Right lobe of liver (tissue), 4 donors: Measurements from ENCODE around the gene EVA1C.
"Not testable (repeated sequence)": the region's sequence is repeated elsewhere in the genome, so short reads cannot be mapped to it uniquely, and the experiment has no call there.

Experiments used
- POLR2A ChIP-seq: fragments of 450-650 bp; IDR thresholded peaks from one replicate; pipeline ENCODE4 v1.6.1; 2017; ENCODE audit warnings: antibody characterized with exemption, mild to moderate bottlenecking
- TF ChIP-seq, protein P1 (sequence below), 4 donors: fragments of 200-600 bp in 3 of 4; fragments of 450-650 bp in 1 of 4; IDR thresholded peaks; one replicate each; pipeline versions ENCODE4 v1.5.1 to v1.8.0; 2016 to 2022; ENCODE audit warnings: antibody characterized with exemption in 4 of 4, mild to moderate bottlenecking in 2 of 4
- donor health status: DM: no; HTN: no; CAD: no.
- donor health status: DM: no; HTN: no; CAD: no.
- donor health status: DM: no; HTN: yes; CAD: no.

DNA sequence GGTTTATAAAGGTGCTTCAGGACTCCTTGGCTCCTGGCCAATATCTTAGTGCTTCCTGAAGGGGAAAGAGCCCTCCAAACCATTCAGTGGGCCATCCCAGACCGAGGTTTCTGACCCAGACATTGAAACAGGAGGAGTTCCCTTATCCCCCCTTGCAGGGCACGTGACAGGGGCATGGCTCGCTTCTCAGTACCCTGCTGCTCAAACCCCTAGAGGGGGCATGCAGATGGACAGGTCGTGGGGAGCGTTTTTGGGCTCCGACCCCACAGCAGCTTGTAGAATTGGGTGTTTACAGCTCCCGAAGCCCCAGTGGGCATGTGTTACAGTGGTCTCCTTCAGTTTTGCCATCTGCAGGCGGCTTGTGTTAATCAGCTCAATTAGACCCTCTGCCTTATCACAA lies 39.7 kb downstream of the EVA1C start:
- TF ChIP-seq, protein P1, sequence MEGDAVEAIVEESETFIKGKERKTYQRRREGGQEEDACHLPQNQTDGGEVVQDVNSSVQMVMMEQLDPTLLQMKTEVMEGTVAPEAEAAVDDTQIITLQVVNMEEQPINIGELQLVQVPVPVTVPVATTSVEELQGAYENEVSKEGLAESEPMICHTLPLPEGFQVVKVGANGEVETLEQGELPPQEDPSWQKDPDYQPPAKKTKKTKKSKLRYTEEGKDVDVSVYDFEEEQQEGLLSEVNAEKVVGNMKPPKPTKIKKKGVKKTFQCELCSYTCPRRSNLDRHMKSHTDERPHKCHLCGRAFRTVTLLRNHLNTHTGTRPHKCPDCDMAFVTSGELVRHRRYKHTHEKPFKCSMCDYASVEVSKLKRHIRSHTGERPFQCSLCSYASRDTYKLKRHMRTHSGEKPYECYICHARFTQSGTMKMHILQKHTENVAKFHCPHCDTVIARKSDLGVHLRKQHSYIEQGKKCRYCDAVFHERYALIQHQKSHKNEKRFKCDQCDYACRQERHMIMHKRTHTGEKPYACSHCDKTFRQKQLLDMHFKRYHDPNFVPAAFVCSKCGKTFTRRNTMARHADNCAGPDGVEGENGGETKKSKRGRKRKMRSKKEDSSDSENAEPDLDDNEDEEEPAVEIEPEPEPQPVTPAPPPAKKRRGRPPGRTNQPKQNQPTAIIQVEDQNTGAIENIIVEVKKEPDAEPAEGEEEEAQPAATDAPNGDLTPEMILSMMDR (IDR thresholded peaks at IDR 0.05) = not testable (repeated sequence)
- not testable (repeated sequence) for TF ChIP-seq POLR2A
